ENCODE data around the gene RDX.

- TF ChIP-seq POLR2AphosphoS5 (IDR thresholded peaks at IDR 0.05; ENCODE audit: low read depth, low read length) = no peak
- TF ChIP-seq POLR2A (IDR thresholded peaks at IDR 0.05; ENCODE audit: borderline replicate concordance, extremely low read depth, insufficient read depth, insufficient read length) = no peak
- no peak for TF ChIP-seq ZNF274 (IDR thresholded peaks at IDR 0.05; ENCODE audit: low read depth, low read length)
- TF ChIP-seq TCF7L2 (IDR thresholded peaks at IDR 0.05; ENCODE audit: borderline replicate concordance, extremely low read depth, insufficient read depth, insufficient read length) = no peak
- no peak for TF ChIP-seq EZH2 (IDR thresholded peaks at IDR 0.05)
- TF ChIP-seq SIN3A (IDR thresholded peaks at IDR 0.05; ENCODE audit: low read depth) = no peak
- no peak for TF ChIP-seq CTCF (IDR thresholded peaks at IDR 0.05 in 2 of 3, conservative IDR thresholded peaks at IDR 0.05 in 1 of 3; ENCODE audit: borderline replicate concordance in 1 of 3, insufficient read depth in 1 of 3, low read depth in 2 of 3, low read length in 2 of 3)
- no peak for TF ChIP-seq REST (IDR thresholded peaks at IDR 0.05; ENCODE audit: low read depth)
Observed at GRCh38 chr11:110200836-110201235, 95.6 kb downstream of the RDX start.
